HepG2 (cell line): ENCODE results near the gene S100A10. TPM values are rescaled to one million over a fixed set of nuclear protein-coding genes. Genes with fewer than 3 reads are reported as not detected.

Experiments
- ARNT ChIP-seq: fragments of 450-650 bp; IDR thresholded peaks from 2 replicates; pipeline ENCODE4 v1.6.1; 2017
- ERF ChIP-seq: IDR thresholded peaks from 2 replicates; pipeline ENCODE4 v1.6.1; 2018; ENCODE audit warnings: missing biosample characterization, missing genetic modification reagents
- FOSL2 ChIP-seq: sonication (generic); formaldehyde crosslinking; IDR thresholded peaks from 2 replicates; pipeline ENCODE4 v1.4.0; 2020; ENCODE audit warnings: missing genetic modification reagents
- FOXA3 ChIP-seq: IDR thresholded peaks from 2 replicates; pipeline ENCODE4 v1.6.1; 2016; ENCODE audit warnings: missing genetic modification reagents, missing compliant biosample characterization
- FOXO4 ChIP-seq: sonication (generic); formaldehyde crosslinking; conservative IDR thresholded peaks from 2 replicates; pipeline ENCODE4 v1.8.1; 2023; ENCODE audit warnings: missing genetic modification reagents
- GATAD1 ChIP-seq: IDR thresholded peaks from 2 replicates; pipeline ENCODE4 v1.6.1; 2016; ENCODE audit warnings: missing genetic modification reagents, missing compliant biosample characterization
- HNF1A ChIP-seq, 2 experiments: sonication (generic) in 1 of 2; formaldehyde crosslinking in 1 of 2; IDR thresholded peaks; 2 replicates each; pipeline versions ENCODE4 v1.4.0 to v1.6.1; 2016 to 2020; ENCODE audit warnings: borderline replicate concordance in 1 of 2, low read depth in 1 of 2, mild to moderate bottlenecking in 1 of 2, missing genetic modification reagents in 1 of 2
- KLF16 ChIP-seq, 2 experiments: sonication (generic) in 1 of 2; formaldehyde crosslinking in 1 of 2; IDR thresholded peaks; 2 replicates each; pipeline versions ENCODE4 v1.6.1 to v1.8.0; 2016 to 2023; ENCODE audit warnings: missing genetic modification reagents in 2 of 2, missing compliant biosample characterization in 1 of 2
- MAFK ChIP-seq, 2 experiments: IDR thresholded peaks in 1 of 2; conservative IDR thresholded peaks in 1 of 2; 2 replicates each; pipeline ENCODE4 v1.6.1; 2011; ENCODE audit warnings: improper control_type of control experiment in 2 of 2, low read length in 2 of 2
- NFATC3 ChIP-seq: sonication (generic); formaldehyde crosslinking; IDR thresholded peaks from 2 replicates; pipeline ENCODE4 v1.5.1; 2020; ENCODE audit warnings: mild to moderate bottlenecking, missing genetic modification reagents
- PHF21A ChIP-seq: sonication (generic); formaldehyde crosslinking; IDR thresholded peaks from 2 replicates; pipeline ENCODE4 v1.5.0; 2020; ENCODE audit warnings: mild to moderate bottlenecking, missing genetic modification reagents
- TRIM22 ChIP-seq: fragments of 450-650 bp; IDR thresholded peaks from 2 replicates; pipeline ENCODE4 v1.6.1; 2017
- XRCC5 ChIP-seq: fragments of 200-400 bp; formaldehyde crosslinking; optimal IDR thresholded peaks from 2 replicates; pipeline ENCODE3; 2017; ENCODE audit warnings: mild to moderate bottlenecking, low read length
- ZBTB14 ChIP-seq: sonication (generic); formaldehyde crosslinking; IDR thresholded peaks from 2 replicates; pipeline ENCODE4 v1.4.0; 2020; ENCODE audit warnings: missing genetic modification reagents
- ZFAT ChIP-seq: sonication (generic); formaldehyde crosslinking; conservative IDR thresholded peaks from 2 replicates; pipeline ENCODE4 v1.8.1; 2023; ENCODE audit warnings: missing genetic modification reagents, inconsistent platforms
- ZKSCAN1 ChIP-seq: fragments of 150-350 bp; IDR thresholded peaks from 2 replicates; pipeline ENCODE4 v1.6.1; 2014; ENCODE audit warnings: low read length
- ZNF253 ChIP-seq: sonication (generic); formaldehyde crosslinking; IDR thresholded peaks from 2 replicates; pipeline ENCODE4 v1.8.0; 2022; ENCODE audit warnings: mild to moderate bottlenecking, missing genetic modification reagents, borderline replicate concordance
- polyA plus RNA-seq, 8 experiments: library from polyadenylated mRNA; depleted of rRNA in 3 of 8; stranded (reverse) in 7 of 8; unstranded in 1 of 8; fragments of >200 nt; fragmentation: Illumina TruSeq in 4 of 8; extraction: Trizol in 4 of 8; gene quantifications; 2 replicates each; pipeline versions ENCODE4 v1.2.1 to v1.2.3, GENCODE V29; 2011 to 2016; ENCODE audit warnings: low read depth in 4 of 8, missing spikeins in 1 of 8, mixed read lengths in 1 of 8; ENCODE audit not compliant: insufficient read depth in 1 of 8
- total RNA-seq, 5 experiments: library from RNA; depleted of rRNA; stranded (reverse); fragments of >200 nt; fragmentation: Illumina TruSeq; extraction: Trizol; gene quantifications; 2 replicates each; pipeline ENCODE4 v1.2.3, GENCODE V29; 2016; ENCODE audit warnings: low read depth in 1 of 5

Gene S100A10
- total and polyA plus RNA-seq, 2 of the 13 experiments (the other 11 are each of a cell fraction or from before 2014, with no cell fraction given): 16.8 to 28.7 TPM

GRCh38 chr1:151968058-151968457, 25.6 kb downstream of the S100A10 start (continued):
- TF ChIP-seq HNF1A (IDR thresholded peaks at IDR 0.05; ENCODE audit: low read depth): no peak
- TF ChIP-seq HNF1A (CRISPR knock-in tag; IDR thresholded peaks at IDR 0.05; ENCODE audit: borderline replicate concordance): 0 out of 2 replicates have a peak, but pooled peaks have one; percentile 20
- TF ChIP-seq NFATC3 (CRISPR knock-in tag): no peak
- no peak for TF ChIP-seq ZNF253 (CRISPR knock-in tag)
- no peak for TF ChIP-seq ARNT
- no peak for TF ChIP-seq ZBTB14 (CRISPR knock-in tag)
- TF ChIP-seq XRCC5: peak; percentile 40
- no peak for TF ChIP-seq FOSL2 (CRISPR knock-in tag)
- no peak for TF ChIP-seq ZFAT
- peak; percentile 45; the same call in 1 of the 2 replicates for TF ChIP-seq ZKSCAN1
- 0 out of 2 replicates have a peak, but pooled peaks have one; percentile 22 for TF ChIP-seq ERF (CRISPR knock-in tag)
- TF ChIP-seq MAFK (conservative IDR thresholded peaks at IDR 0.05 in 1 of 2, IDR thresholded peaks at IDR 0.05 in 1 of 2; ENCODE audit: low read length in 2 of 2): peak; percentile 81
- 0 out of 2 replicates have a peak, but pooled peaks have one; percentile 39 for TF ChIP-seq PHF21A
- TF ChIP-seq FOXO4 (CRISPR knock-in tag): no peak
- 0 out of 4 replicates have a peak, but pooled peaks of 1 of the 2 experiments have one; percentile 30 for TF ChIP-seq KLF16 (CRISPR knock-in tag; IDR thresholded peaks at IDR 0.05)
- 0 out of 2 replicates have a peak, but pooled peaks have one; percentile 25 for TF ChIP-seq GATAD1
- 0 out of 2 replicates have a peak, but pooled peaks have one; percentile 11 for TF ChIP-seq FOXA3
- no peak for TF ChIP-seq TRIM22
